ENCODE data around the gene CYTIP.

GRCh38 chr2:157463002-157463401, 19.1 kb upstream of the CYTIP start:
- TF ChIP-seq EZH2phosphoT487 (IDR thresholded peaks at IDR 0.05; ENCODE audit: low read depth, severe bottlenecking, unreplicated experiment), result no peak
- no peak for TF ChIP-seq CTCF (IDR thresholded peaks at IDR 0.05; ENCODE audit: poor library complexity)
